K562 (cell line): ENCODE measurements around the gene APOM. TPM values are rescaled to one million over a fixed set of nuclear protein-coding genes. Genes with fewer than 3 reads are reported as not detected.

Source experiments
- CHD2 ChIP-seq: IDR thresholded peaks from 2 replicates; pipeline ENCODE4 v1.6.1; 2011; ENCODE audit warnings: low read depth, low read length
- CREM ChIP-seq: IDR thresholded peaks from 2 replicates; pipeline ENCODE4 v1.6.1; 2014; ENCODE audit warnings: antibody characterized with exemption, low read depth
- E2F1 ChIP-seq: sonication (generic); formaldehyde crosslinking; IDR thresholded peaks from 2 replicates; pipeline ENCODE4 v1.8.1; 2023; ENCODE audit warnings: mild to moderate bottlenecking, missing genetic modification reagents, moderate library complexity
- FOXA3 ChIP-seq, 2 experiments: fragments of 450-650 bp in 1 of 2; sonication (generic) in 1 of 2; formaldehyde crosslinking; IDR thresholded peaks in 1 of 2; conservative IDR thresholded peaks in 1 of 2; 2 replicates each; pipeline versions ENCODE4 v1.4.0 to v1.8.0; 2020 to 2022; ENCODE audit warnings: mild to moderate bottlenecking in 2 of 2, missing genetic modification reagents in 1 of 2
- FOXJ2 ChIP-seq: fragments of 200-800 bp; sonication (Bioruptor generic); IDR thresholded peaks from 2 replicates; pipeline ENCODE4 v1.6.1; 2016; ENCODE audit warnings: missing genetic modification characterization, missing compliant biosample characterization
- HCFC1 ChIP-seq: IDR thresholded peaks from 2 replicates; pipeline ENCODE4 v1.6.1; 2012; ENCODE audit warnings: low read depth, low read length, improper control_type of control experiment
- PRDM10 ChIP-seq: fragments of 450-650 bp; IDR thresholded peaks from 2 replicates; pipeline ENCODE4 v1.6.1; 2018; ENCODE audit not compliant: partially characterized antibody
- SOX6 ChIP-seq: fragments of 450-650 bp; IDR thresholded peaks from 2 replicates; pipeline ENCODE4 v1.6.1; 2014; ENCODE audit warnings: mild to moderate bottlenecking
- SP1 ChIP-seq: sonication (generic); formaldehyde crosslinking; IDR thresholded peaks from 2 replicates; pipeline ENCODE4 v1.8.1; 2022; ENCODE audit warnings: mild to moderate bottlenecking, missing genetic modification reagents
- STAG1 ChIP-seq: sonication (generic); formaldehyde crosslinking; IDR thresholded peaks from 2 replicates; pipeline ENCODE4 v1.5.0; 2020; ENCODE audit warnings: missing genetic modification reagents, borderline replicate concordance
- TBL1XR1 ChIP-seq, 2 experiments: IDR thresholded peaks; 2 replicates each; pipeline ENCODE4 v1.6.1; 2012; ENCODE audit warnings: improper control_type of control experiment in 2 of 2, low read length in 2 of 2, mild to moderate bottlenecking in 1 of 2
- TEAD4 ChIP-seq, 2 experiments: sonication (generic) in 1 of 2; formaldehyde crosslinking in 1 of 2; IDR thresholded peaks; 2 replicates each; pipeline versions ENCODE4 v1.6.1 to v1.8.0; 2012 to 2022; ENCODE audit warnings: borderline replicate concordance in 1 of 2, inconsistent platforms in 1 of 2, low read length in 1 of 2, mild to moderate bottlenecking in 1 of 2, missing genetic modification reagents in 1 of 2
- VEZF1 ChIP-seq: fragments of 200-800 bp; sonication (Bioruptor generic); IDR thresholded peaks from 2 replicates; pipeline ENCODE4 v1.6.1; 2017; ENCODE audit warnings: missing genetic modification characterization, missing compliant biosample characterization
- ZBTB33 ChIP-seq: sonication (generic); formaldehyde crosslinking; IDR thresholded peaks from 2 replicates; pipeline ENCODE4 v1.8.1; 2023; ENCODE audit warnings: mild to moderate bottlenecking, missing genetic modification reagents
- ZNF143 ChIP-seq: sonication (generic); formaldehyde crosslinking; IDR thresholded peaks from 2 replicates; pipeline ENCODE4 v1.9.0; 2022; ENCODE audit warnings: mild to moderate bottlenecking, missing genetic modification reagents
- polyA plus RNA-seq, 8 experiments: library from polyadenylated mRNA; depleted of rRNA in 4 of 8; stranded (reverse) in 5 of 8; unstranded in 3 of 8; fragments of >200 nt; fragmentation: Nextera tagmentation in 2 of 8; fragmentation: Illumina TruSeq in 1 of 8; extraction: Ambion mirVana in 2 of 8; extraction: Trizol in 1 of 8; gene quantifications; 2 replicates each; pipeline versions ENCODE4 v1.2.1 to v1.2.3, GENCODE V29; 2011 to 2014; ENCODE audit warnings: inconsistent platforms in 1 of 8, missing spikeins in 1 of 8
- total RNA-seq, 7 experiments: library from RNA; depleted of rRNA in 6 of 7; stranded (reverse); fragments of >200 nt in 6 of 7; fragmentation: Illumina TruSeq in 2 of 7; extraction: Trizol in 2 of 7; gene quantifications; 2 replicates each; pipeline versions ENCODE4 v1.2.1 to v1.2.3, GENCODE V29; 2011 to 2021; ENCODE audit warnings: low replicate concordance in 1 of 7

Gene APOM
- total and polyA plus RNA-seq, 9 of the 15 experiments (the other 6 are each of a cell fraction or from before 2014, with no cell fraction given), result 5.7 to 24.3 (median 10.4) TPM

- TF ChIP-seq ZBTB33 (CRISPR knock-in tag) (peak; percentile 3; the same call in 1 of the 2 replicates), E2F1 (CRISPR knock-in tag) (no peak), HCFC1 (peak; percentile 35; the same call in 1 of the 2 replicates), CHD2 (0 out of 2 replicates have a peak, but pooled peaks have one; percentile 26), PRDM10 (peak; percentile 13), FOXA3 (CRISPR knock-in tag; conservative IDR thresholded peaks at IDR 0.05 in 1 of 2, IDR thresholded peaks at IDR 0.05 in 1 of 2) (0 out of 4 replicates have a peak, but pooled peaks of 1 of the 2 experiments have one; percentile 43), TBL1XR1 (IDR thresholded peaks at IDR 0.05; ENCODE audit: low read length in 2 of 2) (peak in 1 of 2 experiments; percentile 64; a peak in 2 of 4 replicates), TEAD4 (IDR thresholded peaks at IDR 0.05; ENCODE audit: low read length) (no peak), TEAD4 (CRISPR knock-in tag; IDR thresholded peaks at IDR 0.05; ENCODE audit: borderline replicate concordance) (peak; percentile 68; the same call in 1 of the 2 replicates), SOX6 (0 out of 2 replicates have a peak, but pooled peaks have one; percentile 8), ZNF143 (CRISPR knock-in tag) (0 out of 2 replicates have a peak, but pooled peaks have one; percentile 12), CREM (peak; percentile 74), VEZF1 (peak; percentile 63), STAG1 (CRISPR knock-in tag) (peak; percentile 93), FOXJ2 (tag) (0 out of 2 replicates have a peak, but pooled peaks have one; percentile 26), SP1 (CRISPR knock-in tag) (peak; percentile 64; the same call in 1 of the 2 replicates)
Observed at GRCh38 chr6:31680226-31681134, 24.8 kb downstream of the APOM start, which contains the start of gene LY6G5C (continued).
